Fibroblast of lung (primary cell): ENCODE data around the gene SLC34A1.

Source experiments
- CTCF ChIP-seq, 2 donors: IDR thresholded peaks in 1 of 2; conservative IDR thresholded peaks in 1 of 2; 1 replicate in 1 of 2; 2 replicates in 1 of 2; pipeline ENCODE4 v1.5.1; 2011 to 2012; ENCODE audit warnings: low read length in 2 of 2, control low read depth in 1 of 2, inconsistent platforms in 1 of 2, low read depth in 1 of 2, mild to moderate bottlenecking in 1 of 2
- EZH2 ChIP-seq: IDR thresholded peaks from 2 replicates; pipeline ENCODE4 v1.5.1; 2012; ENCODE audit warnings: low read length, control low read depth, mild to moderate bottlenecking; ENCODE audit errors: missing control alignments

- TF ChIP-seq CTCF (conservative IDR thresholded peaks at IDR 0.05 in 1 of 2, IDR thresholded peaks at IDR 0.05 in 1 of 2; ENCODE audit: low read depth in 1 of 2, low read length in 2 of 2) (no peak), EZH2 (peak; percentile 93)
Measured at GRCh38 chr5:177399997-177400868, 16.0 kb downstream of the SLC34A1 start, which contains the start of gene PFN3.
